ENCODE results near the gene ZNF536.
"Not testable (repeated sequence)": the region's sequence is repeated elsewhere in the genome, so short reads cannot be mapped to it uniquely, and the experiment has no call there.

The ZNF536 gene

GRCh38 chr19:30341611-30342201, 30.5 kb upstream of the ZNF536 start:
- no peak for DNase-seq (ENCODE audit: low read depth in 2 of 2)

- no peak for DNase-seq (ENCODE audit: low read depth in 2 of 2)
Measured at GRCh38 chr19:30342901-30343300, 29.3 kb upstream of the ZNF536 start.

GRCh38 chr19:30344446-30345425, 27.4 kb upstream of the ZNF536 start:
- no peak for DNase-seq (ENCODE audit: low read depth in 2 of 2)

GRCh38 chr19:30345686-30346085, 26.5 kb upstream of the ZNF536 start:
- DNase-seq (ENCODE audit: low read depth in 2 of 2) = no peak

- not testable (repeated sequence) for DNase-seq (ENCODE audit: low read depth in 2 of 2)
Measured at GRCh38 chr19:30346468-30346867, 25.7 kb upstream of the ZNF536 start.

GRCh38 chr19:30349131-30349730, 23.0 kb upstream of the ZNF536 start:
- no peak for DNase-seq (ENCODE audit: low read depth in 2 of 2)

- no peak for DNase-seq (ENCODE audit: low read depth in 2 of 2)
Measured at GRCh38 chr19:30350692-30351663, 21.2 kb upstream of the ZNF536 start.

- DNase-seq (ENCODE audit: low read depth in 2 of 2) = no peak
Measured at GRCh38 chr19:30351774-30352173, 20.4 kb upstream of the ZNF536 start.

- no peak for DNase-seq (ENCODE audit: low read depth in 2 of 2)
Measured at GRCh38 chr19:30353394-30353945, 18.7 kb upstream of the ZNF536 start.

- DNase-seq (ENCODE audit: low read depth in 2 of 2) = no peak
Measured at GRCh38 chr19:30355586-30355985, 16.6 kb upstream of the ZNF536 start.

- no peak for DNase-seq (ENCODE audit: low read depth in 2 of 2)
Measured at GRCh38 chr19:30356951-30357579, 15.1 kb upstream of the ZNF536 start.

GRCh38 chr19:30357580-30357954, 14.6 kb upstream of the ZNF536 start:
- DNase-seq (ENCODE audit: low read depth in 2 of 2) = no peak

GRCh38 chr19:30358319-30358718, 13.9 kb upstream of the ZNF536 start:
- no peak for DNase-seq (ENCODE audit: low read depth in 2 of 2)

GRCh38 chr19:30358821-30359580, 13.2 kb upstream of the ZNF536 start:
- DNase-seq (ENCODE audit: low read depth in 2 of 2) = no peak

- no peak for DNase-seq (ENCODE audit: low read depth in 2 of 2)
Measured at GRCh38 chr19:30359936-30360335, 12.2 kb upstream of the ZNF536 start.

GRCh38 chr19:30360376-30361106, 11.6 kb upstream of the ZNF536 start:
- no peak for DNase-seq (ENCODE audit: low read depth in 2 of 2)

GRCh38 chr19:30361107-30361447, 11.1 kb upstream of the ZNF536 start:
- no peak for DNase-seq (ENCODE audit: low read depth in 2 of 2)

- DNase-seq (ENCODE audit: low read depth in 2 of 2) = no peak
Measured at GRCh38 chr19:30361721-30362120, 10.5 kb upstream of the ZNF536 start.

- DNase-seq (ENCODE audit: low read depth in 2 of 2) = no peak
Measured at GRCh38 chr19:30362156-30362754, 9.9 kb upstream of the ZNF536 start.
